CD4-positive, alpha-beta T cell (primary cell): Measurements from ENCODE around the gene TNFSF12. TPM values are rescaled to one million over a fixed set of nuclear protein-coding genes. Genes with fewer than 3 reads are reported as not detected.

Experiments used
- ATAC-seq: fragments of 200-7000 bp; cut with Tn5 transposase; one replicate; pipeline ENCODE4 v1.10.0; 2022; ENCODE audit warnings: mild to moderate bottlenecking; ENCODE audit not compliant: poor library complexity
- CTCF ChIA-PET: fragments of 350-600 bp; sonication (Branson Sonifier 250); formaldehyde crosslinking; loops from one replicate; lab custom pipeline; 2021; ENCODE audit warnings: antibody characterized with exemption, inconsistent platforms; lab: Charles Lee
- POLR2A ChIA-PET: fragments of 350-600 bp; sonication (Branson Sonifier 250); formaldehyde crosslinking; loops from one replicate; lab custom pipeline; 2021; ENCODE audit warnings: antibody characterized with exemption, inconsistent platforms; lab: Charles Lee
- DNase-seq, 14 experiments: peaks; one replicate each; pipeline ENCODE4 v3.0.0-alpha.2; 2013 to 2020; ENCODE audit warnings: mixed read lengths in 2 of 14
- H3K27ac ChIP-seq, 2 donors: one replicate each; pipeline versions ENCODE4 v1.5.1 to v1.7.0; 2013; ENCODE audit warnings: low read length in 2 of 2, low read depth in 1 of 2, mild to moderate bottlenecking in 1 of 2
- H3K27me3 ChIP-seq, 2 experiments: 1 replicate in 1 of 2; 2 replicates in 1 of 2; pipeline versions ENCODE4 v1.6.1 to v1.7.0; 2013; ENCODE audit warnings: low read length in 2 of 2, control low read depth in 1 of 2, mild to moderate bottlenecking in 1 of 2, moderate library complexity in 1 of 2; ENCODE audit not compliant: insufficient read depth in 2 of 2, control insufficient read depth in 1 of 2
- H3K36me3 ChIP-seq: one replicate; pipeline ENCODE4 v1.6.1; 2013; ENCODE audit warnings: low read length, control low read depth; ENCODE audit not compliant: insufficient read depth
- H3K4me1 ChIP-seq: one replicate; pipeline ENCODE4 v1.6.1; 2013; ENCODE audit warnings: low read length, control low read depth; ENCODE audit not compliant: insufficient read depth
- H3K4me3 ChIP-seq: one replicate; pipeline ENCODE4 v1.5.1; 2013; ENCODE audit warnings: mild to moderate bottlenecking, low read length, moderate library complexity
- H3K9me3 ChIP-seq, 2 experiments: 1 replicate in 1 of 2; 2 replicates in 1 of 2; pipeline versions ENCODE4 v1.6.1 to v1.7.0; 2013; ENCODE audit warnings: low read length in 2 of 2, mild to moderate bottlenecking in 2 of 2, control low read depth in 1 of 2, moderate library complexity in 1 of 2; ENCODE audit not compliant: control insufficient read depth in 1 of 2, insufficient read depth in 1 of 2
- H3K27ac Mint-ChIP-seq: one replicate; pipeline ENCODE4 v1.8.0; 2020; ENCODE audit warnings: mixed read lengths
- H3K27me3 Mint-ChIP-seq: one replicate; pipeline ENCODE4 v1.8.0; 2021; ENCODE audit warnings: mixed read lengths
- H3K36me3 Mint-ChIP-seq: one replicate; pipeline ENCODE4 v1.8.0; 2021; ENCODE audit warnings: low read depth, mixed read lengths
- H3K4me1 Mint-ChIP-seq: one replicate; pipeline ENCODE4 v1.8.0; 2021; ENCODE audit warnings: low read depth, mixed read lengths
- H3K4me3 Mint-ChIP-seq: one replicate; pipeline ENCODE4 v1.8.0; 2020; ENCODE audit warnings: mild to moderate bottlenecking, mixed read lengths
- H3K9me3 Mint-ChIP-seq: one replicate; pipeline ENCODE4 v1.8.0; 2020; ENCODE audit warnings: mixed read lengths
- intact Hi-C, 2 experiments: fragments of 100-400 bp; cut with DNase I in 1 of 2; cut with micrococcal nuclease in 1 of 2; formaldehyde crosslinking; loops; one replicate each; pipeline versions ENCODE4 v1.15.1 to v1.9.0; 2023 to 2025; cut with DNase I, micrococcal nuclease
- total RNA-seq, 174 experiments: library from RNA in 2 of 174; stranded (reverse) in 2 of 174; gene quantifications; one replicate each; pipeline ENCODE4 v1.2.3 and lab custom pipeline; 2021 to 2026
- TF ChIP-seq, protein P1 (sequence below): fragments of 200-600 bp; IDR thresholded peaks from one replicate; pipeline ENCODE4 v1.8.0; 2022; ENCODE audit warnings: antibody characterized with exemption, mild to moderate bottlenecking

TNFSF12 gene
- total RNA-seq, 2 experiments from 2014 or later: 17.0 to 19.1 TPM

DNA sequence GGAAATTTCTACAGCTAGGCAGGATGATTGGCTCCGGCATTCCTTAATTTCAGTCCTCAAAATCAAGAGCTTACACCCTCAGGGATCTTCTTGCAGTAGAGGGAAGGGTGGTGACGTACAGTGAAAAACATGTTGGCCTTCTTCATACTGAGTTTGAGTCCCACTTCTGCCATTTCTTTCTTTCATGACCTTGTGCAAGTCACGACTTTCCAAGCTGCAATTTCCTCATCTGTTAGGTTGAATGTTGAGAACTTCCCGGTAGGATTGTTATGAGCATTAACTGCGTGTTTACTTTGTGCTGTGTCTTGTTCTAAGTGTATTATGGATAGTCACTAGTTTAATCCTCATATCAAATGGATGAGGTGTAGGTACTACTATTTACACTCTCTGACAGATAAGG, 20.7 kb downstream of the TNFSF12 start:
- Histone ChIP-seq H3K4me3 (no peak overlapping the region), H3K27ac (no peak overlapping the region), H3K36me3 (peaks cover 64% of the 10 kb centered on the region), H3K27me3 (no peaks in the 10 kb centered on the region), H3K4me1 (peaks cover 20% of the 10 kb centered on the region), H3K9me3 (no peaks in the 10 kb centered on the region)
- Mint-ChIP-seq H3K4me1 (peaks cover 24% of the 10 kb centered on the region), H3K27ac (no peak overlapping the region), H3K36me3 (peaks cover 79% of the 10 kb centered on the region), H3K4me3 (no peak overlapping the region), H3K9me3 (no peaks in the 10 kb centered on the region), H3K27me3 (peaks cover 3% of the 10 kb centered on the region)
- ChIA-PET POLR2A (interaction anchor here (1.2 to 6.4 kb wide), 2 partner anchors 14 to 118 kb away, joined by 6 to 87 read pairs; partner anchors contain the start of genes MPDU1, TP53 and WRAP53), CTCF (interaction anchor here (2.3 to 2.4 kb wide), 2 partner anchors 9 to 20 kb away, joined by 6 to 8 read pairs; partner anchors contain the start of gene SENP3)
- no peak for ATAC-seq
- TF ChIP-seq, protein P1, sequence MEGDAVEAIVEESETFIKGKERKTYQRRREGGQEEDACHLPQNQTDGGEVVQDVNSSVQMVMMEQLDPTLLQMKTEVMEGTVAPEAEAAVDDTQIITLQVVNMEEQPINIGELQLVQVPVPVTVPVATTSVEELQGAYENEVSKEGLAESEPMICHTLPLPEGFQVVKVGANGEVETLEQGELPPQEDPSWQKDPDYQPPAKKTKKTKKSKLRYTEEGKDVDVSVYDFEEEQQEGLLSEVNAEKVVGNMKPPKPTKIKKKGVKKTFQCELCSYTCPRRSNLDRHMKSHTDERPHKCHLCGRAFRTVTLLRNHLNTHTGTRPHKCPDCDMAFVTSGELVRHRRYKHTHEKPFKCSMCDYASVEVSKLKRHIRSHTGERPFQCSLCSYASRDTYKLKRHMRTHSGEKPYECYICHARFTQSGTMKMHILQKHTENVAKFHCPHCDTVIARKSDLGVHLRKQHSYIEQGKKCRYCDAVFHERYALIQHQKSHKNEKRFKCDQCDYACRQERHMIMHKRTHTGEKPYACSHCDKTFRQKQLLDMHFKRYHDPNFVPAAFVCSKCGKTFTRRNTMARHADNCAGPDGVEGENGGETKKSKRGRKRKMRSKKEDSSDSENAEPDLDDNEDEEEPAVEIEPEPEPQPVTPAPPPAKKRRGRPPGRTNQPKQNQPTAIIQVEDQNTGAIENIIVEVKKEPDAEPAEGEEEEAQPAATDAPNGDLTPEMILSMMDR: no peak
- intact Hi-C loops: no loop called here
- DNase-seq: no peak

DNA sequence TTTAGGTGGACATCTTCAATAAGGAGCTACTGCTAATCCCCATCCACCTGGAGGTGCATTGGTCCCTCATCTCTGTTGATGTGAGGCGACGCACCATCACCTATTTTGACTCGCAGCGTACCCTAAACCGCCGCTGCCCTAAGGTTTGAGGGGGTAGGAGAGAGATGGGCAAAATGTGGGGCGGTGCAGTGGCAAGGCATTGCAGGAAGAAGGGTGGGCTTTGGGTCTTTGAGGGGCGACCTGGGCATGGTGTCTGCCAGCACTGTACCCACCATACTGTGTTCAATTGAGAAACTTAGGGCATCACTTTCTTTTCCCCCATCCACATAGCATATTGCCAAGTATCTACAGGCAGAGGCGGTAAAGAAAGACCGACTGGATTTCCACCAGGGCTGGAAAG, 21.5 kb downstream of the TNFSF12 start:
- DNase-seq: no peak
- Histone ChIP-seq H3K27me3 (no peaks in the 10 kb centered on the region), H3K4me1 (peaks cover 28% of the 10 kb centered on the region), H3K9me3 (no peaks in the 10 kb centered on the region), H3K4me3 (no peak overlapping the region), H3K27ac (no peak overlapping the region), H3K36me3 (peaks cover 64% of the 10 kb centered on the region)
- H3K4me3 Mint-ChIP-seq: peak overlapping the region; percentile 22
- peaks cover 32% of the 10 kb centered on the region for H3K4me1 Mint-ChIP-seq
- TF ChIP-seq, protein P1: no peak
- no peaks in the 10 kb centered on the region for H3K9me3 Mint-ChIP-seq
- CTCF ChIA-PET: interaction anchor here (2.3 to 2.4 kb wide), 2 partner anchors 9 to 19 kb away, joined by 6 to 8 read pairs; partner anchors contain the start of gene SENP3
- H3K27ac Mint-ChIP-seq: no peak overlapping the region
- intact Hi-C loops: loop anchor here in 1 of 2 experiments (5.0 kb wide), 1 partner anchor 272 kb away; no protein-coding TSS in a partner anchor
- no peak for ATAC-seq
- peaks cover 3% of the 10 kb centered on the region for H3K27me3 Mint-ChIP-seq
- peaks cover 79% of the 10 kb centered on the region for H3K36me3 Mint-ChIP-seq
- POLR2A ChIA-PET: interaction anchor here (1.2 to 6.4 kb wide), 4 partner anchors 13 to 234 kb away, joined by 5 to 143 read pairs (median 46); partner anchors contain the start of genes ACAP1, MPDU1, TP53 and WRAP53

DNA sequence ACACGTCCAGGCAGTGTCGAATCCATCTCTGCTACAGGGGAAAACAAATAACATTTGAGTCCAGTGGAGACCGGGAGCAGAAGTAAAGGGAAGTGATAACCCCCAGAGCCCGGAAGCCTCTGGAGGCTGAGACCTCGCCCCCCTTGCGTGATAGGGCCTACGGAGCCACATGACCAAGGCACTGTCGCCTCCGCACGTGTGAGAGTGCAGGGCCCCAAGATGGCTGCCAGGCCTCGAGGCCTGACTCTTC, 23.4 kb downstream of the TNFSF12 start:
- Histone ChIP-seq H3K9me3 (no peaks in the 10 kb centered on the region), H3K36me3 (peaks cover 66% of the 10 kb centered on the region), H3K4me3 (peak overlapping the region; percentile 100), H3K27ac (peak overlapping the region; percentile 76 to 96), H3K4me1 (peaks cover 45% of the 10 kb centered on the region), H3K27me3 (no peaks in the 10 kb centered on the region)
- ChIA-PET CTCF (interaction anchor here (0.7 to 2.4 kb wide), 3 partner anchors 11 to 12 kb away, joined by 3 to 9 read pairs (median 4); partner anchors contain the start of genes MPDU1 and SENP3), POLR2A (interaction anchor here (0.6 to 7.0 kb wide), 8 partner anchors 10 to 243 kb away, joined by 3 to 143 read pairs (median 14); partner anchors contain the start of genes FXR2, MPDU1, NEURL4 and POLR2A)
- DNase-seq (no peak), ATAC-seq (no peak)
- Mint-ChIP-seq H3K9me3 (no peaks in the 10 kb centered on the region), H3K27ac (peak overlapping the region; percentile 99), H3K4me1 (peaks cover 49% of the 10 kb centered on the region), H3K36me3 (peaks cover 85% of the 10 kb centered on the region), H3K27me3 (peaks cover 3% of the 10 kb centered on the region), H3K4me3 (peak overlapping the region; percentile 99)
- TF ChIP-seq, protein P1: no peak
- intact Hi-C loops: loop anchor here (1.0 to 5.0 kb wide), 6 partner anchors 11 to 270 kb away; partner anchors contain the start of genes FXR2 (in 2 of the 2), SENP3 (in 2 of the 2), EIF5A (in 1 of the 2) and MPDU1 (in 1 of the 2)
